ENCODE measurements around the gene KIF2C. TPM values are rescaled to one million over a fixed set of nuclear protein-coding genes. Genes with fewer than 3 reads are reported as not detected.
"Not testable (repeated sequence)": the region's sequence is repeated elsewhere in the genome, so short reads cannot be mapped to it uniquely, and the experiment has no call there.

The KIF2C gene
- total and polyA plus RNA-seq, 8 donors: 3.3 to 44.9 (median 19.7) TPM

- Histone ChIP-seq H3K4me3 (peak overlapping the region; percentile 27 to 47), H3K36me3 (peaks cover 0 to 23% of the 10 kb centered on the region in 2 donors), H3K4me1 (peaks cover 28 to 76% of the 10 kb centered on the region in 2 donors), H3K9me3 (no peaks in the 10 kb centered on the region), H3K27me3 (no peaks in the 10 kb centered on the region), H3K27ac (peak overlapping the region; percentile 71 to 88)
- intact Hi-C loops (cut with DNase I): no loop called here
- peak in 2 of 4 donors; percentile 43 to 84 for DNase-seq
- ATAC-seq: peak; percentile 6
- no peak for TF ChIP-seq CTCF (IDR thresholded peaks at IDR 0.05)
Measured at GRCh38 chr1:44812822-44813543, 73.3 kb downstream of the KIF2C start.

- Histone ChIP-seq H3K4me1 (peaks cover 7 to 67% of the 10 kb centered on the region in 2 donors), H3K27ac (peak overlapping the region in 1 of 2 donors; percentile 4)
- not testable (repeated sequence) for ATAC-seq
Measured at GRCh38 chr1:44815926-44816325, 76.3 kb downstream of the KIF2C start.

GRCh38 chr1:44817307-44817706 lies 77.7 kb downstream of the KIF2C start:
- H3K4me3 ChIP-seq: no peak overlapping the region
- H3K9me3 ChIP-seq: no peaks in the 10 kb centered on the region
- peaks cover 7 to 58% of the 10 kb centered on the region in 2 donors for H3K4me1 ChIP-seq
- TF ChIP-seq CTCF (IDR thresholded peaks at IDR 0.05): no peak
- H3K27me3 ChIP-seq: no peaks in the 10 kb centered on the region
- ATAC-seq (no peak), DNase-seq (no peak)
- H3K27ac ChIP-seq: no peak overlapping the region
- intact Hi-C loops (cut with DNase I): no loop called here
- peaks cover 0 to 23% of the 10 kb centered on the region in 2 donors for H3K36me3 ChIP-seq

More at GRCh38 chr1:44815926-44816325, 76.3 kb downstream of the KIF2C start:
- H3K36me3 ChIP-seq: peaks cover 0 to 23% of the 10 kb centered on the region in 2 donors
- H3K27me3 ChIP-seq; H3K4me3 ChIP-seq; H3K9me3 ChIP-seq; intact Hi-C loops (cut with DNase I): not testable (repeated sequence)
- peak in 1 of 4 donors; percentile 30 for DNase-seq

Other genes starting within 250 kb of the KIF2C start
- 10 to 100 TPM; 17.1 to 18.8 TPM for gene TMEM53, start 65.4 kb upstream of the KIF2C start, total RNA-seq
- 10 to 100 TPM in 1 of 6 donors, 1 to 10 TPM in 5; 8.5 to 12.1 (median 9.5) TPM for gene TMEM53, start 65.4 kb upstream of the KIF2C start, polyA plus RNA-seq (ENCODE audit: insufficient read length in 6 of 6)
- 1 to 10 TPM; 4.0 to 6.4 TPM for gene ARMH1, start 65.1 kb upstream of the KIF2C start, total RNA-seq
- gene ARMH1, start 65.1 kb upstream of the KIF2C start, polyA plus RNA-seq (ENCODE audit: insufficient read length in 6 of 6): 1 to 10 TPM; 5.2 to 8.1 (median 6.3) TPM
- gene RNU5D-1, start 8.7 kb upstream of the KIF2C start, total RNA-seq: not detected
- 1 to 10 TPM in 2 of 6 donors, not detected in 4; 3.4 to 4.7 TPM for gene RNU5D-1, start 8.7 kb upstream of the KIF2C start, polyA plus RNA-seq (ENCODE audit: insufficient read length in 6 of 6)
- 1,000 to 10,000 TPM; 1,533 to 1,553 TPM for gene RPS8, start 35.7 kb downstream of the KIF2C start, total RNA-seq
- gene RPS8, start 35.7 kb downstream of the KIF2C start, polyA plus RNA-seq (ENCODE audit: insufficient read length in 6 of 6): 1,000 to 10,000 TPM; 2,848 to 3,443 (median 2,982) TPM
- under 1 TPM; 0.23 to 0.52 TPM for gene BEST4, start 48.3 kb downstream of the KIF2C start, total RNA-seq
- 1 to 10 TPM in 2 of 6 donors, under 1 TPM in 4; 0.78 to 1.2 (median 0.93) TPM for gene BEST4, start 48.3 kb downstream of the KIF2C start, polyA plus RNA-seq (ENCODE audit: insufficient read length in 6 of 6)
- gene PLK3, start 60.5 kb downstream of the KIF2C start, total RNA-seq: 10 to 100 TPM; 33.0 to 47.2 TPM
- 10 to 100 TPM in 4 of 6 donors, 1 to 10 TPM in 2; 8.1 to 14.7 (median 11.2) TPM for gene PLK3, start 60.5 kb downstream of the KIF2C start, polyA plus RNA-seq (ENCODE audit: insufficient read length in 6 of 6)
- 1 to 10 TPM in 1 of 2 donors, not detected in 1; 1.6 TPM for gene DYNLT4, start 67.5 kb downstream of the KIF2C start, total RNA-seq
- gene DYNLT4, start 67.5 kb downstream of the KIF2C start, polyA plus RNA-seq (ENCODE audit: insufficient read length in 6 of 6): 1 to 10 TPM in 2 of 6 donors, under 1 TPM in 4; 0.53 to 1.5 (median 0.85) TPM
- gene BTBD19, start 68.7 kb downstream of the KIF2C start, total RNA-seq: 10 to 100 TPM; 15.3 to 19.7 TPM
- gene BTBD19, start 68.7 kb downstream of the KIF2C start, polyA plus RNA-seq (ENCODE audit: insufficient read length in 6 of 6): 10 to 100 TPM; 18.6 to 27.6 (median 25.1) TPM
- 1 to 10 TPM; 1.0 to 1.1 TPM for gene PTCH2, start 103.4 kb downstream of the KIF2C start, total RNA-seq
- 1 to 10 TPM; 5.7 to 9.4 (median 6.8) TPM for gene PTCH2, start 103.4 kb downstream of the KIF2C start, polyA plus RNA-seq (ENCODE audit: insufficient read length in 6 of 6)
- gene EIF2B3, start 246.8 kb downstream of the KIF2C start, total RNA-seq: 10 to 100 TPM; 21.3 to 32.5 TPM
- 10 to 100 TPM; 25.3 to 33.5 (median 31.2) TPM for gene EIF2B3, start 246.8 kb downstream of the KIF2C start, polyA plus RNA-seq (ENCODE audit: insufficient read length in 6 of 6)

All from left lung (tissue), 10 donors.